Nephron (organoid): Measurements from ENCODE around the gene FKBP5.
"Not testable (repeated sequence)": the region's sequence is repeated elsewhere in the genome, so short reads cannot be mapped to it uniquely, and the experiment has no call there.

Experiments used
- H3K27ac Mint-ChIP-seq, 3 experiments: 2 replicates each; pipeline ENCODE4 v1.8.0; 2020; ENCODE audit warnings: mixed read lengths in 3 of 3, mild to moderate bottlenecking in 2 of 3, moderate library complexity in 1 of 3
- H3K27me3 Mint-ChIP-seq: 2 replicates; pipeline ENCODE4 v1.8.0; 2021; ENCODE audit warnings: low read depth, mild to moderate bottlenecking, moderate library complexity, mixed read lengths
- H3K36me3 Mint-ChIP-seq: 2 replicates; pipeline ENCODE4 v1.8.0; 2020; ENCODE audit warnings: low read depth, mixed read lengths
- H3K4me1 Mint-ChIP-seq: 2 replicates; pipeline ENCODE4 v1.8.0; 2020; ENCODE audit warnings: mixed read lengths
- H3K4me3 Mint-ChIP-seq, 3 experiments: 2 replicates each; pipeline ENCODE4 v1.8.0; 2020; ENCODE audit warnings: mild to moderate bottlenecking in 3 of 3, mixed read lengths in 3 of 3, moderate library complexity in 2 of 3
- H3K9me3 Mint-ChIP-seq: 2 replicates; pipeline ENCODE4 v1.8.0; 2020; ENCODE audit warnings: mixed read lengths
- CTCF ChIP-seq, 3 experiments: fragments of 200-600 bp; sonication (generic); IDR thresholded peaks; one replicate each; pipeline ENCODE4 v1.5.0; 2021; ENCODE audit warnings: antibody characterized with exemption in 3 of 3; ENCODE audit not compliant: unreplicated experiment in 3 of 3

Gene FKBP5

GRCh38 chr6:35674594-35674993 lies 14.1 kb downstream of the FKBP5 start:
- H3K27me3 Mint-ChIP-seq = no peaks in the 10 kb centered on the region
- H3K9me3 Mint-ChIP-seq = no peaks in the 10 kb centered on the region
- H3K27ac Mint-ChIP-seq = no peak overlapping the region
- no peaks in the 10 kb centered on the region for H3K36me3 Mint-ChIP-seq
- peaks cover 21% of the 10 kb centered on the region for H3K4me1 Mint-ChIP-seq
- H3K4me3 Mint-ChIP-seq = no peak overlapping the region
- no peak for TF ChIP-seq CTCF (IDR thresholded peaks at IDR 0.05; ENCODE audit: unreplicated experiment in 3 of 3)

- Mint-ChIP-seq H3K4me3 (no peak overlapping the region), H3K36me3 (no peaks in the 10 kb centered on the region), H3K9me3 (no peaks in the 10 kb centered on the region), H3K4me1 (peaks cover 28% of the 10 kb centered on the region), H3K27me3 (no peaks in the 10 kb centered on the region), H3K27ac (no peak overlapping the region)
- TF ChIP-seq CTCF (IDR thresholded peaks at IDR 0.05; ENCODE audit: unreplicated experiment in 3 of 3) = no peak
Observed at GRCh38 chr6:35673755-35674154, 15.0 kb downstream of the FKBP5 start.

- not testable (repeated sequence) for H3K36me3 Mint-ChIP-seq, H3K4me3 Mint-ChIP-seq, H3K27ac Mint-ChIP-seq, H3K27me3 Mint-ChIP-seq, H3K9me3 Mint-ChIP-seq
- peaks cover 27% of the 10 kb centered on the region for H3K4me1 Mint-ChIP-seq
Observed at GRCh38 chr6:35673284-35673666, 15.4 kb downstream of the FKBP5 start.

- not testable (repeated sequence) for H3K4me3 Mint-ChIP-seq, H3K4me1 Mint-ChIP-seq, H3K27ac Mint-ChIP-seq, H3K9me3 Mint-ChIP-seq, H3K36me3 Mint-ChIP-seq, H3K27me3 Mint-ChIP-seq
Observed at GRCh38 chr6:35670453-35670852, 18.3 kb downstream of the FKBP5 start.

- no peak for TF ChIP-seq CTCF (IDR thresholded peaks at IDR 0.05; ENCODE audit: unreplicated experiment in 3 of 3)
- H3K36me3 Mint-ChIP-seq = no peaks in the 10 kb centered on the region
- peaks cover 8% of the 10 kb centered on the region for H3K4me1 Mint-ChIP-seq
- no peaks in the 10 kb centered on the region for H3K9me3 Mint-ChIP-seq
- no peaks in the 10 kb centered on the region for H3K27me3 Mint-ChIP-seq
- H3K4me3 Mint-ChIP-seq = peak overlapping the region in 2 of 3 experiments; percentile 14 to 44
- H3K27ac Mint-ChIP-seq = peak overlapping the region; percentile 85 to 98 (median 97)
Observed at GRCh38 chr6:35669451-35670045, 19.2 kb downstream of the FKBP5 start.

- peaks cover 8% of the 10 kb centered on the region for H3K4me1 Mint-ChIP-seq
- no peaks in the 10 kb centered on the region for H3K36me3 Mint-ChIP-seq
- no peaks in the 10 kb centered on the region for H3K27me3 Mint-ChIP-seq
- H3K27ac Mint-ChIP-seq = peak overlapping the region; percentile 85 to 98 (median 97)
- H3K9me3 Mint-ChIP-seq = no peaks in the 10 kb centered on the region
- peak overlapping the region in 2 of 3 experiments; percentile 14 to 44 for H3K4me3 Mint-ChIP-seq
- TF ChIP-seq CTCF (IDR thresholded peaks at IDR 0.05; ENCODE audit: unreplicated experiment in 3 of 3) = no peak
Observed at GRCh38 chr6:35668744-35669450, 19.8 kb downstream of the FKBP5 start.

- no peaks in the 10 kb centered on the region for H3K27me3 Mint-ChIP-seq
- no peaks in the 10 kb centered on the region for H3K36me3 Mint-ChIP-seq
- TF ChIP-seq CTCF (IDR thresholded peaks at IDR 0.05; ENCODE audit: unreplicated experiment in 3 of 3) = no peak
- no peaks in the 10 kb centered on the region for H3K9me3 Mint-ChIP-seq
- H3K27ac Mint-ChIP-seq = peak overlapping the region; percentile 60 to 98 (median 69)
- no peak overlapping the region for H3K4me3 Mint-ChIP-seq
- peaks cover 8% of the 10 kb centered on the region for H3K4me1 Mint-ChIP-seq
Observed at GRCh38 chr6:35668096-35668495, 20.6 kb downstream of the FKBP5 start.
